Measurements from ENCODE around the gene CYBB.

- TF ChIP-seq CTCF (IDR thresholded peaks at IDR 0.05; ENCODE audit: insufficient read depth, low read length) (no peak), POLR2AphosphoS5 (IDR thresholded peaks at IDR 0.05; ENCODE audit: low read depth) (no peak), GABPA (IDR thresholded peaks at IDR 0.05; ENCODE audit: low read depth) (no peak)
Measured at GRCh38 chrX:37854748-37855147, 74.9 kb downstream of the CYBB start.
